Suprapubic skin (tissue), 4 donors: ENCODE data around the gene WDR6.

Experiments
- CTCF ChIP-seq, 2 donors: fragments of 200-600 bp in 1 of 2; fragments of 450-650 bp in 1 of 2; sonication (generic) in 1 of 2; IDR thresholded peaks; one replicate each; pipeline ENCODE4 v1.5.1; 2016 to 2019; ENCODE audit warnings: antibody characterized with exemption in 2 of 2, mild to moderate bottlenecking in 1 of 2, moderate library complexity in 1 of 2
- EP300 ChIP-seq: sonication (generic); formaldehyde crosslinking; IDR thresholded peaks from one replicate; pipeline ENCODE4 v1.6.1; 2017; ENCODE audit warnings: antibody characterized with exemption
- POLR2A ChIP-seq, 2 donors: fragments of 450-650 bp; IDR thresholded peaks; one replicate each; pipeline ENCODE4 v1.6.1; 2017; ENCODE audit warnings: antibody characterized with exemption in 2 of 2, mild to moderate bottlenecking in 2 of 2, moderate library complexity in 2 of 2
- POLR2AphosphoS5 ChIP-seq, 3 donors: sonication (generic); formaldehyde crosslinking; IDR thresholded peaks; one replicate each; pipeline ENCODE4 v1.6.1; 2017; ENCODE audit warnings: antibody characterized with exemption in 3 of 3

- TF ChIP-seq POLR2AphosphoS5 (IDR thresholded peaks at IDR 0.05): no peak
- TF ChIP-seq CTCF (IDR thresholded peaks at IDR 0.05): no peak
- no peak for TF ChIP-seq POLR2A (IDR thresholded peaks at IDR 0.05)
- no peak for TF ChIP-seq EP300
These were observed 6.0 kb upstream of the WDR6 start for GRCh38 chr3:49001155-49001554.
